Breast epithelium (tissue), 3 donors: ENCODE data around the gene DISP3.

ENCODE experiments used
- CTCF ChIP-seq, 3 donors: fragments of 450-650 bp; IDR thresholded peaks; one replicate each; pipeline ENCODE4 v1.5.1; 2016 to 2017; ENCODE audit warnings: antibody characterized with exemption in 3 of 3, mild to moderate bottlenecking in 3 of 3, moderate library complexity in 3 of 3
- POLR2A ChIP-seq: fragments of 450-650 bp; IDR thresholded peaks from one replicate; pipeline ENCODE4 v1.6.1; 2016; ENCODE audit warnings: antibody characterized with exemption, mild to moderate bottlenecking, moderate library complexity
- POLR2AphosphoS5 ChIP-seq, 3 donors: sonication (generic); formaldehyde crosslinking; IDR thresholded peaks; one replicate each; pipeline ENCODE4 v1.6.1; 2017; ENCODE audit warnings: antibody characterized with exemption in 3 of 3

- no peak for TF ChIP-seq CTCF (IDR thresholded peaks at IDR 0.05)
- TF ChIP-seq POLR2A: no peak
- no peak for TF ChIP-seq POLR2AphosphoS5 (IDR thresholded peaks at IDR 0.05)
These were observed 31.1 kb upstream of the DISP3 start for GRCh38 chr1:11447903-11448302.
